ENCODE measurements around the gene TMOD3. TPM values are rescaled to one million over a fixed set of nuclear protein-coding genes. Genes with fewer than 3 reads are reported as not detected.

TMOD3 gene
- total RNA-seq, 4 donors from 2014 or later: 52.3 to 70.2 (median 62.5) TPM

DNA sequence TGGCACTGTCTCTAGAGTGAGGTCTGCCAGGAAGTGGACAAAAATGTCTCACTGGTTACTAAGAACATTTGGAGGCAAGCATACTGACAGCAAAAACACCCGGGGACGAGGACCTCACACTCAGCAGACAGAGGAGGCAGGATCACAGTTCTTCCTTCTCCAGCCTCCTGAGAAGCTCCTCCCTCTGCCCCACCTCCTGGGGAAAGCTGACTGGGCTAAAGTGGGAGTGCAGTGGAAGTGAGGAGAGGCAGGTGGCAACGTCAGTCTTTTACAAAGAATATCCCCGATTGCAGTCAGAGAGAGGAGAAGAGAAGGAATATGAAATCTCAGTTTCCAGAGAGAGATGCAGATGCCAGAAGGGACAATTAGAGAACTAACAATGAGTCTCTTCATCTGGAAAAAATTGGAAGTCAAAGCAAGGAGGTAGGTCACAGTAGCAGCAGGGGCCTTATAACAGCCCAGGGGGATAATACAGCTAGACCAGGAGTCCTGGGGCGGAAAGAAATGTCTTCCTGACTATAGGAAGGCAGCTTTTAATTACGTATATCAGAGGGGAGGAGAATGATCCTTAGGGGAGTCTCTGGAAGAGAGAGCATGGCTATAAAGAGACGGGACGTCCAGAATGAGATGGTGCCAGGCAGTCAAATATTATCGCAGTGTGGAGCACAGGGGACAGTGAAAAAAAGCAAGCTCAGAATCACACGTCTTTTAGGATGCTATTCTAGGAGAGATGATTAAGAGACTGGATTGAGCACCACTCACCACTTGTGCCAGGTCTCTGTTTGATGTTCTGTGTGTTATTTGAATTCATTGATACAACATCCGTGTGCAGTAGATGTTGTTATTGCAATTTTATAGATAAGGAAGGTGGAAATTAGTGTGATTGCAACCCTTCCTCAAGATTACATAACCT, 95.0 kb downstream of the TMOD3 start:
- H3K27me3 ChIP-seq: no peaks in the 10 kb centered on the region
- WGBS, 2 donors: 83 to 88% methylated on average over 11 of the region's 11 CpGs
- DNase-seq: no peak
- H3K27ac ChIP-seq: no peak overlapping the region
- H3K9me3 ChIP-seq: no peaks in the 10 kb centered on the region
- H3K36me3 ChIP-seq: peaks cover 5 to 89% (median 10%) of the 10 kb centered on the region in 3 donors
- H3K4me1 ChIP-seq: no peaks in the 10 kb centered on the region
- no peak for TF ChIP-seq POLR2A (IDR thresholded peaks at IDR 0.05)
- TF ChIP-seq, protein P1, sequence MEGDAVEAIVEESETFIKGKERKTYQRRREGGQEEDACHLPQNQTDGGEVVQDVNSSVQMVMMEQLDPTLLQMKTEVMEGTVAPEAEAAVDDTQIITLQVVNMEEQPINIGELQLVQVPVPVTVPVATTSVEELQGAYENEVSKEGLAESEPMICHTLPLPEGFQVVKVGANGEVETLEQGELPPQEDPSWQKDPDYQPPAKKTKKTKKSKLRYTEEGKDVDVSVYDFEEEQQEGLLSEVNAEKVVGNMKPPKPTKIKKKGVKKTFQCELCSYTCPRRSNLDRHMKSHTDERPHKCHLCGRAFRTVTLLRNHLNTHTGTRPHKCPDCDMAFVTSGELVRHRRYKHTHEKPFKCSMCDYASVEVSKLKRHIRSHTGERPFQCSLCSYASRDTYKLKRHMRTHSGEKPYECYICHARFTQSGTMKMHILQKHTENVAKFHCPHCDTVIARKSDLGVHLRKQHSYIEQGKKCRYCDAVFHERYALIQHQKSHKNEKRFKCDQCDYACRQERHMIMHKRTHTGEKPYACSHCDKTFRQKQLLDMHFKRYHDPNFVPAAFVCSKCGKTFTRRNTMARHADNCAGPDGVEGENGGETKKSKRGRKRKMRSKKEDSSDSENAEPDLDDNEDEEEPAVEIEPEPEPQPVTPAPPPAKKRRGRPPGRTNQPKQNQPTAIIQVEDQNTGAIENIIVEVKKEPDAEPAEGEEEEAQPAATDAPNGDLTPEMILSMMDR (IDR thresholded peaks at IDR 0.05): no peak
- no peak overlapping the region for H3K4me3 ChIP-seq
- intact Hi-C loops (cut with DNase I): no loop called here

GRCh38 chr15:51926809-51927208, 97.4 kb downstream of the TMOD3 start:
- Histone ChIP-seq H3K27ac (no peak overlapping the region), H3K27me3 (no peaks in the 10 kb centered on the region), H3K9me3 (no peaks in the 10 kb centered on the region), H3K36me3 (peaks cover 3 to 85% (median 10%) of the 10 kb centered on the region in 3 donors), H3K4me1 (no peaks in the 10 kb centered on the region), H3K4me3 (no peak overlapping the region)
- WGBS, 2 donors: 94 to 98% methylated on average over 3 of the region's 3 CpGs
- TF ChIP-seq, protein P1 (IDR thresholded peaks at IDR 0.05): no peak
- TF ChIP-seq POLR2A (IDR thresholded peaks at IDR 0.05): no peak
- intact Hi-C loops (cut with DNase I): no loop called here
- DNase-seq: no peak

GRCh38 chr15:51931016-51931415, 101.6 kb downstream of the TMOD3 start:
- intact Hi-C loops (cut with DNase I): no loop called here
- DNase-seq: no peak
- WGBS, 2 donors: 93 to 100% methylated on average over 1 to 2 of the region's 3 CpGs
- no peak overlapping the region for H3K27ac ChIP-seq
- peaks cover 0 to 76% (median under 1%) of the 10 kb centered on the region in 3 donors for H3K36me3 ChIP-seq
- H3K9me3 ChIP-seq: no peaks in the 10 kb centered on the region
- no peak overlapping the region for H3K4me3 ChIP-seq
- no peaks in the 10 kb centered on the region for H3K27me3 ChIP-seq
- TF ChIP-seq, protein P1 (IDR thresholded peaks at IDR 0.05): no peak
- no peaks in the 10 kb centered on the region for H3K4me1 ChIP-seq

GRCh38 chr15:51931638-51932037, 102.2 kb downstream of the TMOD3 start:
- 68 to 71% methylated on average over 4 of the region's 4 CpGs for WGBS, 2 donors
- Histone ChIP-seq H3K27ac (no peak overlapping the region), H3K36me3 (peaks cover 0 to 76% (median 0%) of the 10 kb centered on the region in 3 donors), H3K9me3 (no peaks in the 10 kb centered on the region), H3K4me3 (no peak overlapping the region), H3K27me3 (no peaks in the 10 kb centered on the region), H3K4me1 (no peaks in the 10 kb centered on the region)
- intact Hi-C loops (cut with DNase I): no loop called here
- TF ChIP-seq POLR2A (IDR thresholded peaks at IDR 0.05): no peak
- TF ChIP-seq, protein P1 (IDR thresholded peaks at IDR 0.05): no peak
- DNase-seq: no peak

DNA sequence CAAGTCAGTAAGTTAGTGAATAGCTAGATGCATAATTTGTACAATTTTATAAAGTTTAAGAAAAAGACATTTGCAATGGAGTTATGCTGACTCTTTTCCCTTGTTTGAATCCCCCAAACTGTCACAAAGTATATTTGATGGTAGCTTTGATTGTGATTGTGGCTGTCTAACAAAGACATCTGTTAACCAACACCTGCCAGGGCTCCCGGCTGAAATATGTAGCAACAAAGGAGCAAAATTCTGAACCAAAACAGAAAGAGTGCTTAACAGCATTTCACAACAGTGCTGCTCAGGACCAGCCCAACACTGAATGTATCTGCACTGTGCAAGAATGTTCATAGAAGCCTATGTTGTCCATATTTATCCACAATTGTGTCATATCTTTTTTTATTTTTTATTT, 102.7 kb downstream of the TMOD3 start:
- Histone ChIP-seq H3K36me3 (peaks cover 0 to 76% (median 0%) of the 10 kb centered on the region in 3 donors), H3K4me1 (no peaks in the 10 kb centered on the region), H3K27ac (no peak overlapping the region), H3K4me3 (no peak overlapping the region), H3K27me3 (no peaks in the 10 kb centered on the region), H3K9me3 (no peaks in the 10 kb centered on the region)
- intact Hi-C loops (cut with DNase I): no loop called here
- no peak for TF ChIP-seq POLR2A (IDR thresholded peaks at IDR 0.05)
- TF ChIP-seq, protein P1 (IDR thresholded peaks at IDR 0.05): no peak
- DNase-seq: no peak
- WGBS, 2 donors: 47 to 57% methylated on average over 1 of the region's 1 CpG

Measured in esophagus squamous epithelium (tissue), 5 donors.